Renal pelvis (tissue), 12 donors: ENCODE data around the gene MAB21L2. TPM values are rescaled to one million over a fixed set of nuclear protein-coding genes. Genes with fewer than 3 reads are reported as not detected.
"Not testable (repeated sequence)": the region's sequence is repeated elsewhere in the genome, so short reads cannot be mapped to it uniquely, and the experiment has no call there.

ENCODE experiments used
- DNase-seq: peaks from one replicate; pipeline ENCODE4 v3.0.0-alpha.2; 2013
- long read RNA-seq, 16 experiments: transcript quantifications; one replicate each; lab custom pipeline, GENCODE V29; 2026
- polyA plus RNA-seq, 3 donors: library from polyadenylated mRNA; unstranded; fragments of 120-200 nt; gene quantifications; one replicate each; pipeline ENCODE4 v1.2.1, GENCODE V29; 2013; ENCODE audit not compliant: insufficient read length in 3 of 3

The MAB21L2 gene
- polyA plus RNA-seq: under 1 TPM in 1 of 3 donors, not detected in 2; 0.04 TPM
- long read RNA-seq, donor 1, partial matches to known transcripts: 0 of 1 reads
- long read RNA-seq, donor 1, other reads (novel, unspliced or antisense): 0 of 1 reads
- long read RNA-seq, donor 2, partial matches to known transcripts: 0 of 1 reads
- long read RNA-seq, donor 2, other reads (novel, unspliced or antisense): 0 of 1 reads
- long read RNA-seq, donor 3: 0 reads
- long read RNA-seq, donor 4: 0 reads
- long read RNA-seq, donor 5: 0 reads
- long read RNA-seq, donor 6: 0 reads
- long read RNA-seq, donor 7, partial matches to known transcripts: 0 of 1 reads
- long read RNA-seq, donor 7, other reads (novel, unspliced or antisense): 0 of 1 reads
- long read RNA-seq, donor 8: 0 reads
- long read RNA-seq, donor 9, partial matches to known transcripts: 5 of 5 reads
- long read RNA-seq, donor 9, other reads (novel, unspliced or antisense): 0 of 5 reads
- long read RNA-seq, donor 10: 0 reads
- long read RNA-seq, donor 11: 0 reads
- long read RNA-seq, donor 12: 0 reads
- long read RNA-seq, donor 13: 0 reads
- long read RNA-seq, donor 14: 0 reads
- long read RNA-seq, donor 15, transcript MAB21L2-201 (1 exons, 2,772 nt): major isoform, 5 of 5 reads
- long read RNA-seq, donor 15, partial matches to known transcripts: 0 of 5 reads
- long read RNA-seq, donor 15, other reads (novel, unspliced or antisense): 0 of 5 reads
- long read RNA-seq, donor 16: 0 reads

DNA sequence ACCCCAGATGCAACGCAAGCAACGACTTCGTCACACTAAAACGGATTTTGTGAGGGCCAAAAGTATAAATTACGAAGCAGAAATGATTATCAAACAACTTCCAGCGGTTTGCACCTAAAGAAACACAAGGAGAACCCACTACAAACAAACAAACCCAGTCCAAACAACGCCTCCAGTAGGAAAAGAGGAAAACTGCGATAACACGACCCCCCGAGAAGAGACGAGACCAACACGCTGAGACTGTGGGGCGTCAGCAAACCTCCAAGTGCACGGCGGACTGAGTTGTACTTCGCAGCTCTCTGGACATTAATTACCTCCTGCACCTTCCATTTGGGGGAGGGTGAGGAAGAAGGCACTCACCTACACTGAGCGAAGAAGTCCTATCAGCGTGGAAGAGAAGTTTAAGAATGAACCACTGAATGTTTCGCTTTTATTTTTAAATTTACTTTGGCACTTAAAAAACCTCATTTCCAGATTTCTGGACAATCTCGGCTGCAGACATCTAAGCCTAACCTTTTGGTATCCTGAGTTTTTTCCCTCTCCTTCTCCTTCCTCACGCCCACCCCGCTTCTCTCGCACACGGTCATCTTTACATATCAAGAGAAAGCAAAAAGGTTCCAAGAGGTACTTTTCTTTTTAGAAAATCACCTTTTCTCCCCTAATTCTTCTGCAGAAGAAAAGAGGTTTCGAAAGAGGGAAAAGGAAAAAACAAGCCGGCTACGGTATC lies at the start of gene MAB21L2:
Gene MAB21L2 (plus strand): TSS at position 6 of the 727 bp plus-strand sequence. CDS start 879 bp downstream, outside the sequence.
- DNase-seq: no peak

DNA sequence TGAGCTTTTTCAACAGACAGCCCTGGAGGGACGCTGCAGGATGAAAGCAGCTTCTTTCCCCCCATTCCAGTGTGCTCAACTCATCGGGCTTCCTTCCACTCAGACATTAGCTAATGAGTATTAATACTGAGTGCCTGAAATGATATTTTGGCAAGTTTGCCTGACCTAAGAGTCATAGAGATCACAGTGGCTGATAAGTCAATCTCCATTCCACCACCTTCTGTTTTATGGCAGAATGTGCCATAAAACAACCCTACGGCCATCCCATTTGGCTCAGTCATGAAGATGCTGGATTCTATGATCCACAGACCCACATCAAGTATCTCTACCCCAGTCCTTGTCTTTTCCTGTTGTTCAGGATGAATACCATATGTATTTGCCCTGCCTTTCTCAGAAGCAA lies 48.3 kb upstream of the MAB21L2 start:
- DNase-seq: no peak

DNA sequence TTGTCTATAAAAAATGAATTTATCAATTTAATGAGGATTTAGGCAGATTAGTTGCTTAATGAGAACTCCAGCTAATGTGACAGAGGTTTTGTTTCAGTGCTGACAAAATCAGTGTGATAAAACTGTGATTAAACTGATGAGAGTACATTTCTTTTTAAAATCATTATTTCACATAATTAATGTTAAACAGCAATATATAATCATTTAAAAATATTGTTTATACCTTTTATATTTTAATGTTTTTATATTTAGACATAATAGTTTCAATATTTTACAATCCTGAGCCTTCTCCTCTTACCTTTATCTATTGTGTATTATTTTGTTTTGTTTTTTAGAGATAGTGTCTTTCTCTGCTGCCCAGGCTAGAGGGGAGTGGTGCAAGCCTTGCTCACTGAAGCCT lies 47.1 kb upstream of the MAB21L2 start:
- no peak for DNase-seq

DNA sequence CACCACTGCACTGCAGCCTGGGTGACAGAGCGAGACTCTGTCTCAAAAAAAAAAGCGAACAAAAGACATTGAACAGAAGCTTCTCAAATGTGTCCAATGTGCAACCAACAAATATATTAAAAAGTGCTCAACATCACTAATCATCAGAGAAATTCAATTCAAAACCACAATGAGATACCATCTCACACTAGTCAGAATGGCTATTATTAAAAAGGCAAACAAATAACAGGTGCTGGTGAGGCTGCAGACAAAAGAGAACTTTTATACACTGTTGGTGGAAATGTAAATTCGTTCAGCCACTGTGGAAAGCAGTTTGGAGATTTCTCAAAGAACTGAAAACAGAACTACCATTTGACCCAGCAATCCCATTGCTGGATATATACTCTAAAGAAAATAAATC lies 44.0 kb upstream of the MAB21L2 start:
- not testable (repeated sequence) for DNase-seq

DNA sequence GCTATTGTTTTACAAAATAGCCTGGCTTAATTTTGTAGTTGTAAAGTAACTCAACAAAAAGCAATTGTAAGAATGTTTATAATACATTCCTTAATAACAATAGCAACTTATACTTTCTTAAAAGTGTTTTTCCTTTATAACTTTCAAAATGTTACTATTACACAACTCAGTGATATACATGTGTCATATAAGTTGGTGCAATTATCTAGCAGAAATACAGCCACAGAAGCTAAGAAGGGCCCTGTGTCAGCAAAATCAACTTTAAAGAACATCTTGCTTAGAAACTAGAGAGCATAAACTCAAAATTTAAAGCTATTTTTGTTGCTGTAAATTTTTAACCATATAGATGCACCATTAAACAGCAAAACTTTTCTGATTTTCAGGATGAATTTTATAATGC lies 41.4 kb upstream of the MAB21L2 start:
- no peak for DNase-seq

DNA sequence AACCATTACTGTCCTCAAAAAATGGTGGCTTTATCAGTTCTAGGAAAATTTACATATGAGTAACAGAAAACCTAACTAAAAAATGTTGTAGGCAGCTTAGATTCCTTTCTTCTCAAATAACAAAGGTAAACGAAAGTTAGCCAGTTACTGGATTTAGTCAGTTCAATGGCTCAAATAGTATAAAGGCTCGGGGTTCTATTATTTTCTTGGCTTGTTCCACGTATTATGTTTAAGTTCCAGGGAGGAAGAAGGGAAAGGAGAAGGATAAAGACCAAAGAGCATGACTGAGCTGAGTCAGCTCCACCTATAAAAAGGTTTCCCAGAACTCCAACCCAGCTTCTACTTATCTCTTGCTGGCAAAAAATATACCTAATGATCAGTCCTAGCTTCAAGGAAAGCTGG lies 41.0 kb upstream of the MAB21L2 start:
- DNase-seq: no peak

DNA sequence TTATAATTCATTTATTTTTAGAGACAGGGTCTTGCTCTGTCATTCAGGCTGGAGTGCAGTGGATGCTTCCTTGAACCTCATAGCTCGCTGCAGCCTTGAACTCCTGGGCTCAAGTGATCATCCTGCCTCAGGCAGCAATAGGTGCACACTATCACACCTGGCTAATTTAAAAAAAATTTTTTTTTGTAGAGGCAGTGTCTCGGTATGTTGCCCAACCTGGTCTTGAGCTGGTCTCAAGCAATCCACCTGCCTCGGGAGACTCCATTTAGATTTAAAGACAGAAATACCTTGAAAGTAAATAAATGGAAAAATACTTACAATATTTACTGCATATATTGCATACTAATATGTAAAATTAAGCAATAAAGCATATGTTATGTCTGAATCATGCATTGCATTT lies 40.3 kb upstream of the MAB21L2 start:
- DNase-seq: no peak

DNA sequence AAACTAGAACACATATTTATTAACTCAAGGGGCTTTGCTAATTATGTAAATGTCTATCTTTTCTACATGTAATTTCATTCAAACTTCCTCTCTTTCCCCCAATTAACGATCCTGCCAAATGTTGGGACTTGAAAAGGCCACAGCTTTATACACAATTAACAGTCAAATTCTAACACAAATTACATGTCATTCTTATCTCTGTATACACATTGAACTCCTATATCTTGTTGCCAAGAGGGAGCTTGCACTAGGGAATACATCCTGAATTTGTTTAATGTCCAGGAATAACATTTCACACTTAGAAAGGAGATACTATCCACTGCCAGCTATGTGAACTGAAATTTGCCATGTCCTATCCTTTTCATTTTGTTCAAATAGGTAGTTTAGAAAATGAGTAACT lies 38.9 kb upstream of the MAB21L2 start:
- DNase-seq: no peak

DNA sequence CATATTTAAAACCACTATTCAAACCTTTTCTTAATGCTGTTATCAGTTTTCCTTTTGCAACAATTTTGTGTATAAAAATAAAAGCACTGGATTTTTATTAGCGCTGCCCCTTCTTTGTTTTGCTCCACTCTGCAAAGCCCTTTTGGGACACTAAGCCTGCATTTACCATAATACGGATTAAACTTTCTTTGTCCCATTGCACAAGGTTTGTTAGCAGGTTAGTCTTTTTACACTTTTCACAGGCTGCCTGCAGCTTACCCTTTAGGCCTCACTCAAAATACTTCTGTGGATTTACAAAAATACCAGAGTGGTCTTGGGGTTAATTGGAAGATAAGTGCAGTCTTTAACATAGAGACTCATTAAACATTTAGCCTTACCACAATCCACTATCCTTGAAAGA lies 35.7 kb upstream of the MAB21L2 start:
- no peak for DNase-seq

DNA sequence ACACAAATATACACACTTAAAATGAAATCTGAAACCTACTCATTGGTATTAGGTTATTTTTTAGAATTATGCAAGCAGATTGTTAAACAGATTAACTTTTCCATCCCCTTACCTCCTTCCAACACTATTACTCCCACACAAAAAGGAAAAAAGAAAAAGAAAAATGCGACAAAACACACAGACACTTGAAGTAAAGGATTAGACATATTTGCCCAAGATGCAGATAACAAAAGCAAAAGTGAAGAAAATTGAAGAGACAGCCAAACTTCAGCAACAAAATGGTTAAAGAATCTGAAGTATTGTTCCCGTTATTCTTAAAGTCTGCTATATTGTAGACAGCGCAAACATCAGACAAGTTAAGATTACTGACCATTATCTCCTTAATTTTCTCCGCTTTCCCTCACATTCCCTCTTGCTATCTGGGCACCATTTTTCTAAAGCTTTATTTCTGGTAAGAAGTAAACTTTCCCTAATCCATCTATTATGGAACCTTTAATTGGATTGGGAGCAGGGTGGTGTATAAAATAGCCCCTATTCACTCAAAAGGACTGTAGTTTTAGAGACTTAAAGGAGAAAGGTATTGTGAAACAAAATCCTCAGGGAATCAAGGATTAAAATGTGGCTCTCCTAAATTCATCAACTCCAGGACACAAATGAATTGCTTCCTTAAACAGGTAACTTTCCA lies 34.7 kb upstream of the MAB21L2 start:
- no peak for DNase-seq

DNA sequence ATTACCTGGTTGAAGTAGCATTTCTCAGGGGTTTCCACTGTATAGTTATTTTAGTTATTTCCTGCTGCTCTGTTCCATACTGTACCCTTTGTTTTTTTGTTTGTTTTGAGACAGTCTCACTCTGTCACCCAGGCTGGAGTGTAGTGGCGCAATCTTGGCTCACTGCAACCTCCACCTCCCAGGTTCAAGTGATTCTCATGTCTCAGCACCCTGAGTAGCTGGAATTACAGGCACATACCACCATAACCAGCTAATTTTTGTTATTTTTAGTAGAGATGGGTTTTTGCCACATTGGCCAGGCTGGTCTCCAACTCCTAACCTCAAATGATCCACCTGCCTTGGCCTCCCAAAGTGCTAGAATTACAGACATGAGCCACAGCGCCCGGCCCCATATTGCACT lies 24.1 kb upstream of the MAB21L2 start:
- DNase-seq: not testable (repeated sequence)

DNA sequence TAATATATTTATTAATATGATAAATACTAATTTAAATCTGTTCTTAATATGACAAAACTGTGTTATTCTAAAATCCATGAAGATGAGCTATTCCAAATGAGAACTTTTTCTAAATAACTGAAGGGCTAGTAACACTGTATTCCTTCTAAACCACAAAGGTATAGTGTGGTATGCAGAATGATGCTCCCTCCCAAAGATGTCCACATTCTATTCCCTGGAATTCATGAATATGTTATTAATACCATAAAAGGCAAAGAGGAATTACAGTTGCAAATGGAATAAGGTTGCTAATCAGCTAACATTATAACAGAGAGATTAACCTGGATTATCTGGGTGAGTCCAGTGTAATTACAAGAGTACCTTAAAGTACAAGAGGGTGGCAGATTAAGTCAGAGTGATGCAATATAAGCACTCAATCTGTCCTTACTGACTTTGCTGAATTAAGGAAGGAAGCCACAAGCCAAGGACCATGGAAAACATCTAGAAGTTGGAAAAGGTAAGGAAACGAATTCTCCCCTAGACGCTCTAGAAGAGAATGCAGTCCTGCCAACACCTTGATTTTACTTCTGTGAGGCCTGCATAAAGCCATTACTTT lies 20.7 kb upstream of the MAB21L2 start:
- DNase-seq: no peak

DNA sequence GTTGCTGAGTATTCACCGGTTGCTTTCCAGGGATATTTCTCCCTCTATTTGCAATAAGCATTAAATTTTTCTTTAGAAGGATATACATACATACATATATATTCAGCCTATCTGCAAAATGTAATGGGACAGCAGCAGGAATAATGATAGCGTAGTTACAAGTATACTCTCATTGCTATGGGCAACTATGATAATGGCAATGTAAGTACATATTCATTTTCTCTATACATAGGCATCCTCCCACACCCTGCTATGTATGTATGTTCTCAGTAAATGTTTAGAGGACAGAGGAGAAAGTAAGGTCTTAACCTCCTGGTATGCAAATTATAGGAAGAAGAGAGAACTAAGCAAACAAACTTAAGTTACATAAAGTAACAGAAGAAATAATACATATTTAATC lies 19.7 kb upstream of the MAB21L2 start:
- no peak for DNase-seq

DNA sequence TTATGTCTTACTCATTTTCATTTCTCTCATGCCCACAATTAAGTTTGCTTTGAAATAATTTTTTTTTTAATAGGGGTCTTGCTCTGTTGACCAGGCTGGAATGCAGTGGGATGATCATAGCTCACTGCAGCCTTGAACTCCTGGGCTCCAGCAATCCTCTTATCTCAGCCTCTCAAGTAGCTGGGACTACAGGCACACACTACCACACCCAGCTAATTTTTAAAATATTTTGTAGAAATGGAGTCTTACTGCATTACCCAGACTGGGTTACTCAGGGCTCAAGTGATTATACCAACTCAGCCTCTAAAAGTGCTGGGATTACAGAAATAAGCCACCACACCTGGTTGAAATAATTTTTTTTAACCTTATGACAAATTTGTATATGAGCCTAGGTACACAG lies 19.2 kb upstream of the MAB21L2 start:
- no peak for DNase-seq

DNA sequence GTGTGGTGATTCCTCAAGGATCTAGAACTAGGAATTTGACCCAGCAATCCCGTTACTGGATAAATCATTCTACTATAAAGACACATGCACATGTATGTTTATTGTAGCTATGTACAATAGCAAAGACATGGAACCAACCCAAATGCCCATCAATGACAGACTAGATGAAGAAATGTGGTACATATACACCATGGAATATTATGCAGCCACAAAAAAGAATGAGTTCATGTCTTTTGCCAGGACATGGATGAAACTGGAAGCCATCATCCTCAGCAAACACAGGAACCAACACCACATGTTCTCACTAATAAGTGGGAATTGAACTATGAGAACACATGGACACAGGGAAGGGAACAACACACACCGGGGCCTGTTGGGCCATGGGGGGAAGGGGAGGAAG lies 17.0 kb upstream of the MAB21L2 start:
- DNase-seq: not testable (repeated sequence)

DNA sequence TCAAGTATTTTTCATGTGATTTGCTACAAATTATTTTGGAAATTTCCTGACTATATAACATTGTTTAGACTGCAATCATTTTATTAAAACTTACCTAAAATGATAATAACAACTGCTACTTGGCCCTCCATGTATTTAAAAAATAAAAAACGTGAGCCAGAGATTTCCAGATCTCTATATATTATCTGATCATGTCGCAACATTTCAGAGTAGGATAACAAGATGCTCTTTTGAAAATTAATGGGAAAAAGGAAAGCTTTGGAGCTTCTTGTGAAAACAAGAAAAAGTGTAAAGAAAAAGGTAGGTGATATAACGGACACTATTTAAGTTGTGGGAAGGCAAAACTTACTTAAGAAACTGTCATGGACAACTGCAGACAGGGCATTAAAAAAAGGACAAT lies 14.9 kb upstream of the MAB21L2 start:
- no peak for DNase-seq

DNA sequence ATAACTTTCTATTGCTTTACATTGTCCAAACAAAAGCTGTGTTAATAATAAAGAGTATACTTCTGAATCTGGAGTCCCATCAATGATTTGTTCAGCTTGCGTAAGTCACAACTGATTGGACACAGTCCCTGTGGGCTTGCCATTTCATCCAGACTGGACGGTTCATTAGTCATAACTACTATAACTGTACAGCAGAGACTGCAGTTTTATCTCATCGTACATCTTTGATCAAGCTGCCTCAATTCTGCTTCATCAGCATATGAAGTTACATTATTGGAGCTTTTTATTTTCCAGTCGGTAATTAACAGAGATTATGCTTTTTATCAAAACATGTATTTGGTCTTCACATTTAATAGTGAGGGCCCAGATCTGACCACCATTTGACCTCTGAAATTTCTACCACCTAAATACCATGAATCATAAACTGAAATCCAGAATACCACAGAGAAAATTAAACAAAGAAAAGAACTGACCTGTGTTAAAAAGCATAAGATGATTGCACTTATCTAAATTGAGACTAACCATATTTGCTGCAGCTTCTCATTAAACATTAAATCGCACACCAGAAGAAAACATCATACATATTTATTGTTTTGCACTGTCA lies 12.5 kb upstream of the MAB21L2 start:
- no peak for DNase-seq

DNA sequence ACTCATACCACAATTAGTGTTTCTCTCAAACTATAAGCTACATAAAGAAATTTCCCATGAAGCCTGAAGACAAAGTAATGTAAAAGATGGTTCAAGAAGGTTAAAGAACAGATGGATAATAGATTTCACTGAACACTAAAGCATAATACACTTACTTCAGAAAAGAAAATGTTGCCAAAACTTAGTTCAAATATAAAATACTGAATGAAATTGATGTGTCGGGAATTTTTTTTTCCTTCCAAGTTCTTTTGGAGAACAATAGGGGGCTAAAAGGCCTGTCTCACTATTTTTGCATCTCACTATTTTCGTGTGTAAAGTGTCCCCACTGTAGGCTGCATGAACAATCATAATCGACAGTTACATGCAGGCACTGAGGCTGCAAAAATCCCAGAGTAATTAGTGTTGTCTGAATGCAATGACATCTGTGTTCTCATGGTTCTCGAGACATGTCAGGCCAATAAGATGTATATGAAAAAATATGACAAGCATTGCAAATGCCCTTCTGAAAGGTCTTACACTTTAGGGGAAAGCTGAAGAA lies 11.9 kb upstream of the MAB21L2 start:
- no peak for DNase-seq

DNA sequence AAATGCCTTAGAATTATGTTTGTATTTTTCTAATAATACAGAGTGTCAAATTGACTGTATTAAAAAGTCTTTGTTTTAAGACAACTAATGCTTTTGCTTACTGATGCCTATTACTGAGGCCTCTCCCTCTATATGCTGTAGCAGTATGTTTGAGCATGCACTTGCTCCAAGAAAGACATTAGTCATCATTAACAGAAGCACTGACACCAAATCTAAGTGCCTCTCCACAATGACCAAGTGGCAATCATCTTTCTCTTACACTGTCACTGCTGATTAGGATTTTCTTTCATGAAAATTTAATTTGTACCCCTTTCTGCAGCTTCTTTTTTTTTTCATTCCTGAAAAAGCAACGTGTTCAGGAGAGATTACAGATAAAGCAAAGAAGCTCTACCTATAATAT lies 11.1 kb upstream of the MAB21L2 start:
- no peak for DNase-seq

DNA sequence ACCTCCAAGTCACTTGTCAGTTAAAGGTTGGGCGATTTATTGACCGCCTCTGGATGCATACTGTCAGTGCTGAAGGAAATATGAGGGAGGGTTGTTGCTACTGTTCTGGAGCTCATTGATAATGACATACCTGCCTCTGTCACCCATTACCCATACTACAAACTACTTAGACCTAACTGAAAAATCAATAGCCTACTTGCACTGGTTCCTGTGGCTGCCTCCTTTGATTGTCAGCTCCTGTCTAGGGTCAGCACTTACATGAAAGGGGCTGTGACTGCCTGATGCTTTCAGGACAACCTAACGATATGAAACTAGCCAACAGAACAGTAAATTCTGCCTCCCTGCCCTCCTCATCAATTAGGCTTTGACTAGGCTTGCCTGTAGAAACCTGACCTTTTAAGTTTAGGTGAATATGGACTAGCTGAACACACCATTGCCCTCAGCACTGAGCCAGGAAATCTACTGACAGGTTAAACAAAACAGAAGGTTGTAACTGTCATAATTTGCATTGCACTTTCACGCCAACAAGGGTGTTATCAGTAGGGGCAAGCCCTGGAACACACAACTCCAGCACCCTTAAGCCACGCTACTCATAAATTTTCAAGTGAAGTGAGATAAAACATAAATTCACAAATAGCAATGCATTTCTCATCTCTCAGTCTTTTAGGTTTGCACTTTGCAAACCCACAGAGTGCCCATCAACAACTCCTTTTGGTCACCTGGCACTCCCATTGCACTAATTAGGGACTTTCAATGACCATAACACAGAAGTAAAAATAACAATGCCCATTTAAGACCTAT lies 9.0 kb upstream of the MAB21L2 start:
- no peak for DNase-seq
